Hepatocyte (in vitro differentiated cells): ENCODE results near the gene TUBB1. TPM values are rescaled to one million over a fixed set of nuclear protein-coding genes. Genes with fewer than 3 reads are reported as not detected.

ENCODE experiments used
- DNase-seq: peaks from one replicate; pipeline ENCODE4 v3.0.0-alpha.2; 2016; ENCODE audit warnings: low spot score
- H2AFZ ChIP-seq: fragments of 200-600 bp; sonication (generic); 2 replicates; pipeline ENCODE4 v1.6.0; 2016; ENCODE audit warnings: antibody characterized with exemption, mild to moderate bottlenecking
- H3K27ac ChIP-seq: fragments of 200-600 bp; sonication (generic); 2 replicates; pipeline ENCODE4 v1.5.1; 2016; ENCODE audit warnings: mild to moderate bottlenecking
- H3K27me3 ChIP-seq: fragments of 200-600 bp; sonication (generic); 2 replicates; pipeline ENCODE4 v1.6.1; 2016
- H3K36me3 ChIP-seq: fragments of 200-600 bp; sonication (generic); replicated peaks from 2 replicates; pipeline ENCODE4 v1.5.1; 2016; ENCODE audit warnings: low read depth; ENCODE audit not compliant: insufficient read depth
- H3K4me1 ChIP-seq: fragments of 200-600 bp; sonication (generic); 2 replicates; pipeline ENCODE4 v1.5.1; 2016; ENCODE audit warnings: mild to moderate bottlenecking, moderate library complexity; ENCODE audit not compliant: insufficient read depth
- H3K4me2 ChIP-seq: fragments of 200-600 bp; sonication (generic); 2 replicates; pipeline ENCODE4 v1.6.0; 2016
- H3K4me3 ChIP-seq: fragments of 200-600 bp; sonication (generic); 2 replicates; pipeline ENCODE4 v1.5.1; 2016; ENCODE audit warnings: mild to moderate bottlenecking
- H3K79me2 ChIP-seq: fragments of 200-600 bp; sonication (generic); 2 replicates; pipeline ENCODE4 v1.6.0; 2017; ENCODE audit warnings: mild to moderate bottlenecking
- H3K9me2 ChIP-seq: fragments of 200-600 bp; sonication (generic); replicated peaks from 2 replicates; pipeline ENCODE4 v1.6.0; 2017; ENCODE audit warnings: mild to moderate bottlenecking; ENCODE audit not compliant: insufficient read depth
- H3K9me3 ChIP-seq: fragments of 200-600 bp; sonication (generic); 2 replicates; pipeline ENCODE4 v1.5.1; 2016; ENCODE audit warnings: low read depth, mild to moderate bottlenecking
- H4K20me1 ChIP-seq: fragments of 200-600 bp; sonication (generic); 2 replicates; pipeline ENCODE4 v1.6.0; 2016; ENCODE audit warnings: mild to moderate bottlenecking; ENCODE audit not compliant: insufficient read depth, poor library complexity, severe bottlenecking
- CTCF ChIP-seq: fragments of 200-600 bp; sonication (generic); IDR thresholded peaks from 2 replicates; pipeline ENCODE4 v1.5.1; 2016; ENCODE audit warnings: antibody characterized with exemption, mild to moderate bottlenecking; ENCODE audit not compliant: poor library complexity
- EZH2 ChIP-seq: fragments of 200-600 bp; sonication (generic); IDR thresholded peaks from 2 replicates; pipeline ENCODE4 v1.6.1; 2016; ENCODE audit warnings: antibody characterized with exemption, mild to moderate bottlenecking, borderline replicate concordance
- EZH2phosphoT487 ChIP-seq: fragments of 200-600 bp; sonication (generic); IDR thresholded peaks from one replicate; pipeline ENCODE4 v1.6.1; 2018; ENCODE audit warnings: antibody characterized with exemption, mild to moderate bottlenecking, low read depth, moderate library complexity; ENCODE audit not compliant: unreplicated experiment, severe bottlenecking
- WGBS: methylation state at CpG from one replicate; pipeline ENCODE4 v1.1.6; 2016; ENCODE audit warnings: low lambda C conversion rate; ENCODE audit errors: missing lambda C conversion rate; 5-methylcytosine and 5-hydroxymethylcytosine counted together
- polyA plus RNA-seq: library from polyadenylated mRNA; unstranded; fragments of >200 nt; fragmentation: Nextera tagmentation; extraction: Ambion mirVana; gene quantifications from 2 replicates; pipeline ENCODE4 v1.2.1, GENCODE V29; 2016
- total RNA-seq: library from RNA; depleted of rRNA; stranded (reverse); fragments of >200 nt; gene quantifications from 2 replicates; pipeline ENCODE4 v1.2.3, GENCODE V29; 2014

The TUBB1 gene
- total and polyA plus RNA-seq, 2 experiments from 2014 or later: 0.05 to 0.10 TPM

GRCh38 chr20:59002388-59002787, 16.8 kb upstream of the TUBB1 start:
- Histone ChIP-seq H3K4me3 (no peak overlapping the region), H3K36me3 (no peaks in the 10 kb centered on the region), H2AFZ (no peak overlapping the region), H3K4me1 (peaks cover 12% of the 10 kb centered on the region), H3K9me3 (no peaks in the 10 kb centered on the region), H3K27ac (no peak overlapping the region), H3K27me3 (no peaks in the 10 kb centered on the region), H3K9me2 (no peaks in the 10 kb centered on the region), H3K4me2 (no peak overlapping the region), H3K79me2 (peaks cover 12% of the 10 kb centered on the region), H4K20me1 (no peaks in the 10 kb centered on the region)
- TF ChIP-seq EZH2 (no peak), EZH2phosphoT487 (no peak), CTCF (no peak)
- no peak for DNase-seq
- WGBS: 82% methylated on average over 8 of the region's 8 CpGs

DNA sequence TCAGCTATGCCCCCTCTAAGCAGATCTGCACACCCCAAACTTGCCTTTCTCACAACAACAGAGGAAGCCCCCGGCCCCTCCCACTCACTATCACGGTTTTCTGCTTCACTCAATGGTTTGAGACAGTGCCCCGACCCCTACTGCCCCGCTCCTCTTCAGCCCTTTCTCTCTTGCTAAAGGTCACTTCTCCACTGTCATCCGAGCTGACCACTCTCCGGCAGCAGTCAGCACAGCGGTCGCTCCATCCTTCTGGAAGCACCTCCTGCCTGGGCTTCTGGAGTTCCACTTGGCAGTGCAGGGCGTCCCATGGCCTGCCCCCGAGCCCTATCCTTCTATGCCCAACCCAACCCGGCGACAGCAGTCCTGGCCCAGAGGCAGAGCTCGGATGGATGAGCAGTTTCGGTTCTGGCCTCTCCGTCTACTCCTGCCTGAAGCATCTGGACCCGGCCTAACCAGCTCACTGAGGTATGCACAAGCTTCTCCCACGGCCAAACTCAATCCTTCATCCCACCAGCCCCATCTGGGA, 16.3 kb upstream of the TUBB1 start:
- peaks cover 15% of the 10 kb centered on the region for H3K4me1 ChIP-seq
- 95% methylated on average over 17 of the region's 17 CpGs for WGBS
- no peak for DNase-seq
- H3K9me2 ChIP-seq: no peaks in the 10 kb centered on the region
- no peaks in the 10 kb centered on the region for H3K9me3 ChIP-seq
- no peak overlapping the region for H2AFZ ChIP-seq
- no peak overlapping the region for H3K4me3 ChIP-seq
- TF ChIP-seq EZH2 (no peak), CTCF (no peak), EZH2phosphoT487 (no peak)
- no peaks in the 10 kb centered on the region for H4K20me1 ChIP-seq
- H3K79me2 ChIP-seq: peaks cover 12% of the 10 kb centered on the region
- H3K36me3 ChIP-seq: no peaks in the 10 kb centered on the region
- no peaks in the 10 kb centered on the region for H3K27me3 ChIP-seq
- no peak overlapping the region for H3K4me2 ChIP-seq
- no peak overlapping the region for H3K27ac ChIP-seq

DNA sequence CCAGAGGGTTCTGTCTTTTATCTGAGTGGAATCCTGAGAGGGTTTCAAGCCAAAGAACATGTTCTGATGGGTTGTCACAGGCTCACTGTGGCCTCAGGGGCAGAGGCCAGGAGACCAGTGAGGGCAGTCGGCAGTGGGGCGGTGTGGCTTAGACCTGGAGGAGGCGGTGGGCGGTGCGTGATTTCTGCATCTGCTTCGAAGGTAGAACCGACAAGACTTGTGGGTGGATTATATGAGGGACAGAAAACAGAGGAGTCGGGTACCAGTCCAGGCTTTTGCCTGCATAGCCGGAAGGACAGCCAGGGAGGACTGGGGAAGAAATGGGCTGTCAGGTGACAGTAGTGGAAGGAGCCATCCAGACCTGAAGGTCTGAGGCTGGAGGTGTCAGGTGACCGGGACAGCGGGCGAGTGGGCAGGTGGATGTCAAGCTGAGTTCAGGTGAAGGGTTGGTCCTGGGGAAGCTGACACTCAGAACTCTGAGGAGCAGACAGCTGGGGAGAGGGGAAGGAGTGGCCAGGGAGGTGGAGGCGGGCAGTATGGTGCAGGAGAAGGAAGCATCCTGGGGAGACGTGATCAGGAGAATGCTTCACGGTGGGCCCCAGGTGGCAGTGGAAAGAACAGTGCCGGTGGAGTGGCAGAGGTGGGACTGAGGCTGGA, 15.3 kb upstream of the TUBB1 start:
- Histone ChIP-seq H4K20me1 (no peaks in the 10 kb centered on the region), H2AFZ (no peak overlapping the region), H3K4me3 (no peak overlapping the region), H3K79me2 (peaks cover 12% of the 10 kb centered on the region), H3K9me3 (no peaks in the 10 kb centered on the region), H3K27me3 (no peaks in the 10 kb centered on the region), H3K4me1 (peaks cover 15% of the 10 kb centered on the region), H3K4me2 (no peak overlapping the region), H3K9me2 (no peaks in the 10 kb centered on the region), H3K36me3 (no peaks in the 10 kb centered on the region), H3K27ac (no peak overlapping the region)
- no peak for DNase-seq
- TF ChIP-seq EZH2: no peak
- no peak for TF ChIP-seq EZH2phosphoT487
- no peak for TF ChIP-seq CTCF
- WGBS: 93% methylated on average over 16 of the region's 16 CpGs
